Upper lobe of left lung (tissue), 6 donors: ENCODE measurements around the gene ADPRHL1. TPM values are rescaled to one million over a fixed set of nuclear protein-coding genes. Genes with fewer than 3 reads are reported as not detected.

ENCODE experiments used
- ATAC-seq, 2 donors: fragments of 200-7000 bp; cut with Tn5 transposase; one replicate each; pipeline ENCODE4 v1.9.1; 2022; ENCODE audit warnings: mild to moderate bottlenecking in 2 of 2, moderate library complexity in 2 of 2; ENCODE audit not compliant: low FRiP score in 2 of 2
- DNase-seq, 2 donors: peaks; one replicate each; pipeline ENCODE4 v3.0.0-alpha.2; 2019 to 2020
- H3K27ac ChIP-seq, 4 donors: fragments of 200-600 bp; sonication (generic); one replicate each; pipeline ENCODE4 v1.5.1; 2016 to 2019
- H3K27me3 ChIP-seq, 4 donors: fragments of 200-600 bp; sonication (generic); one replicate each; pipeline ENCODE4 v1.5.1; 2017 to 2019
- H3K36me3 ChIP-seq, 4 donors: fragments of 200-600 bp; sonication (generic); one replicate each; pipeline ENCODE4 v1.5.1; 2016 to 2019
- H3K4me1 ChIP-seq, 4 donors: fragments of 200-600 bp; sonication (generic); one replicate each; pipeline ENCODE4 v1.5.1; 2018 to 2019
- H3K4me3 ChIP-seq, 4 donors: fragments of 200-600 bp; sonication (generic); one replicate each; pipeline ENCODE4 v1.5.1; 2017 to 2019; ENCODE audit warnings: mild to moderate bottlenecking in 2 of 4, moderate library complexity in 1 of 4
- H3K9me3 ChIP-seq, 4 donors: fragments of 200-600 bp; sonication (generic); one replicate each; pipeline ENCODE4 v1.5.1; 2018 to 2019
- CTCF ChIP-seq, 6 experiments: fragments of 450-650 bp in 4 of 6; fragments of 200-600 bp in 2 of 6; sonication (generic) in 2 of 6; IDR thresholded peaks; one replicate each; pipeline ENCODE4 v1.5.1; 2016 to 2019; ENCODE audit warnings: antibody characterized with exemption in 6 of 6
- EP300 ChIP-seq, 4 donors: sonication (generic); formaldehyde crosslinking; IDR thresholded peaks; one replicate each; pipeline ENCODE4 v1.5.1; 2017; ENCODE audit warnings: antibody characterized with exemption in 4 of 4, control low read depth in 2 of 4
- POLR2A ChIP-seq, 4 donors: fragments of 450-650 bp; IDR thresholded peaks; one replicate each; pipeline ENCODE4 v1.5.1; 2016 to 2017; ENCODE audit warnings: antibody characterized with exemption in 4 of 4, mild to moderate bottlenecking in 2 of 4
- POLR2AphosphoS5 ChIP-seq, 2 donors: sonication (generic); formaldehyde crosslinking; IDR thresholded peaks; one replicate each; pipeline ENCODE4 v1.5.1; 2017; ENCODE audit warnings: antibody characterized with exemption in 2 of 2
- WGBS, 2 donors: methylation state at CpG; one replicate each; pipeline ENCODE4 v1.1.5; 2017 to 2018; 5-methylcytosine and 5-hydroxymethylcytosine counted together
- total RNA-seq, 6 donors: library from RNA; depleted of rRNA in 4 of 6; stranded (reverse); fragments of >200 nt in 4 of 6; gene quantifications; one replicate each; pipeline versions ENCODE4 v1.1.0 to v1.2.1, GENCODE V29; 2016 to 2021
- donor health status: DM: no; HTN: no; CAD: no; lungs with moderate emphysema.
- donor health status: DM: no; HTN: yes; CAD: no; lungs with severe emphysema.

Gene ADPRHL1
- total RNA-seq, 6 donors from 2014 or later: 0.59 to 6.3 (median 2.8) TPM

- H3K27me3 ChIP-seq: no peaks in the 10 kb centered on the region
- DNase-seq: peak in 1 of 2 donors; percentile 77
- H3K4me3 ChIP-seq: no peak overlapping the region
- peak in 1 of 2 donors; percentile 7 for ATAC-seq
- H3K4me1 ChIP-seq: no peaks in the 10 kb centered on the region
- H3K36me3 ChIP-seq: no peaks in the 10 kb centered on the region
- TF ChIP-seq EP300 (IDR thresholded peaks at IDR 0.05): no peak
- no peak for TF ChIP-seq POLR2AphosphoS5 (IDR thresholded peaks at IDR 0.05)
- no peak for TF ChIP-seq POLR2A (IDR thresholded peaks at IDR 0.05)
- no peak for TF ChIP-seq CTCF (IDR thresholded peaks at IDR 0.05)
- WGBS, 2 donors: 90 to 92% methylated on average over 2 to 16 of the region's 17 CpGs
- no peaks in the 10 kb centered on the region for H3K9me3 ChIP-seq
- no peak overlapping the region for H3K27ac ChIP-seq
Measured at GRCh38 chr13:113428469-113428865, 24.8 kb downstream of the ADPRHL1 start.

GRCh38 chr13:113427562-113428468 is 25.5 kb downstream of the ADPRHL1 start:
- no peak for ATAC-seq
- no peaks in the 10 kb centered on the region for H3K27me3 ChIP-seq
- WGBS, 2 donors: 79% methylated on average over 28 to 31 of the region's 31 CpGs
- no peak for TF ChIP-seq EP300 (IDR thresholded peaks at IDR 0.05)
- H3K27ac ChIP-seq: no peak overlapping the region
- H3K4me3 ChIP-seq: no peak overlapping the region
- DNase-seq: peak in 1 of 2 donors; percentile 60
- no peaks in the 10 kb centered on the region for H3K4me1 ChIP-seq
- H3K36me3 ChIP-seq: no peaks in the 10 kb centered on the region
- H3K9me3 ChIP-seq: no peaks in the 10 kb centered on the region

- DNase-seq: no peak
- Histone ChIP-seq H3K27ac (no peak overlapping the region), H3K9me3 (no peaks in the 10 kb centered on the region), H3K4me3 (no peak overlapping the region), H3K36me3 (no peaks in the 10 kb centered on the region), H3K4me1 (no peaks in the 10 kb centered on the region), H3K27me3 (no peaks in the 10 kb centered on the region)
- 94 to 95% methylated on average over 15 of the region's 15 CpGs for WGBS, 2 donors
- TF ChIP-seq CTCF (IDR thresholded peaks at IDR 0.05) (no peak), POLR2A (IDR thresholded peaks at IDR 0.05) (no peak), POLR2AphosphoS5 (IDR thresholded peaks at IDR 0.05) (no peak), EP300 (IDR thresholded peaks at IDR 0.05) (no peak)
- ATAC-seq: no peak
Measured at GRCh38 chr13:113426591-113426986, 26.7 kb downstream of the ADPRHL1 start.

GRCh38 chr13:113425941-113426590 is 27.2 kb downstream of the ADPRHL1 start:
- 94 to 97% methylated on average over 6 to 17 of the region's 22 CpGs for WGBS, 2 donors
- H3K36me3 ChIP-seq: no peaks in the 10 kb centered on the region
- peak in 1 of 2 donors; percentile 69 for DNase-seq
- ATAC-seq: no peak
- no peak overlapping the region for H3K4me3 ChIP-seq
- no peaks in the 10 kb centered on the region for H3K27me3 ChIP-seq
- H3K9me3 ChIP-seq: no peaks in the 10 kb centered on the region
- H3K27ac ChIP-seq: no peak overlapping the region
- no peaks in the 10 kb centered on the region for H3K4me1 ChIP-seq
- TF ChIP-seq CTCF (IDR thresholded peaks at IDR 0.05): no peak
- no peak for TF ChIP-seq EP300 (IDR thresholded peaks at IDR 0.05)
- no peak for TF ChIP-seq POLR2AphosphoS5 (IDR thresholded peaks at IDR 0.05)
- TF ChIP-seq POLR2A (IDR thresholded peaks at IDR 0.05): no peak

- Histone ChIP-seq H3K4me1 (no peaks in the 10 kb centered on the region), H3K27me3 (no peaks in the 10 kb centered on the region), H3K9me3 (no peaks in the 10 kb centered on the region), H3K27ac (no peak overlapping the region), H3K4me3 (no peak overlapping the region), H3K36me3 (no peaks in the 10 kb centered on the region)
- ATAC-seq (no peak), DNase-seq (peak in 1 of 2 donors; percentile 53)
- no peak for TF ChIP-seq POLR2A (IDR thresholded peaks at IDR 0.05)
- no peak for TF ChIP-seq CTCF (IDR thresholded peaks at IDR 0.05)
- TF ChIP-seq POLR2AphosphoS5 (IDR thresholded peaks at IDR 0.05): no peak
- TF ChIP-seq EP300 (IDR thresholded peaks at IDR 0.05): no peak
- 85 to 93% methylated on average over 8 to 9 of the region's 11 CpGs for WGBS, 2 donors
Measured at GRCh38 chr13:113423520-113424163, 29.6 kb downstream of the ADPRHL1 start.
